Right lobe of liver (tissue), 4 donors: ENCODE data around the gene KDM1A.

Experiments used
- CTCF ChIP-seq, 4 donors: fragments of 200-600 bp in 3 of 4; fragments of 450-650 bp in 1 of 4; IDR thresholded peaks; one replicate each; pipeline versions ENCODE4 v1.5.1 to v1.8.0; 2016 to 2022; ENCODE audit warnings: antibody characterized with exemption in 4 of 4, mild to moderate bottlenecking in 2 of 4
- POLR2A ChIP-seq: fragments of 450-650 bp; IDR thresholded peaks from one replicate; pipeline ENCODE4 v1.6.1; 2017; ENCODE audit warnings: antibody characterized with exemption, mild to moderate bottlenecking
- donor health status: DM: no; HTN: no; CAD: no.
- donor health status: DM: no; HTN: no; CAD: no.
- donor health status: DM: no; HTN: yes; CAD: no.

- TF ChIP-seq CTCF (IDR thresholded peaks at IDR 0.05) (no peak), POLR2A (no peak)
Measured at GRCh38 chr1:23035823-23036452, 16.7 kb downstream of the KDM1A start.
